K562 (cell line): ENCODE data around the gene ARAP1. TPM values are rescaled to one million over a fixed set of nuclear protein-coding genes. Genes with fewer than 3 reads are reported as not detected.

Experiments used
- CGGBP1 ChIP-seq: fragments of 250-450 bp; sonication (Bioruptor Pico); IDR thresholded peaks from 2 replicates; pipeline ENCODE4 v1.9.0; 2021; ENCODE audit warnings: mild to moderate bottlenecking
- COPS2 ChIP-seq: fragments of 450-650 bp; conservative IDR thresholded peaks from 2 replicates; pipeline ENCODE4 v1.6.1; 2016; ENCODE audit warnings: mild to moderate bottlenecking, moderate library complexity
- DNMT1 ChIP-seq: fragments of 450-650 bp; IDR thresholded peaks from 2 replicates; pipeline ENCODE4 v1.6.1; 2016; ENCODE audit warnings: antibody characterized with exemption, mild to moderate bottlenecking
- EGR1 ChIP-seq: fragments of 450-650 bp; conservative IDR thresholded peaks from 2 replicates; pipeline ENCODE4 v1.6.1; 2017; ENCODE audit warnings: mild to moderate bottlenecking
- ETS2 ChIP-seq: IDR thresholded peaks from 2 replicates; pipeline ENCODE4 v1.6.1; 2016; ENCODE audit warnings: borderline replicate concordance, missing genetic modification characterization, mild to moderate bottlenecking, moderate library complexity, missing compliant biosample characterization; ENCODE audit not compliant: poor library complexity, severe bottlenecking
- HNRNPUL1 ChIP-seq: fragments of 200-400 bp; formaldehyde crosslinking; IDR thresholded peaks from 2 replicates; pipeline ENCODE4 v1.6.1; 2017; ENCODE audit warnings: low read length
- ILF3 ChIP-seq: fragments of 450-650 bp; IDR thresholded peaks from 2 replicates; pipeline ENCODE4 v1.6.1; 2018; ENCODE audit warnings: antibody characterized with exemption, mild to moderate bottlenecking, moderate library complexity, borderline replicate concordance
- KDM1A ChIP-seq, 2 experiments: fragments of 450-650 bp; IDR thresholded peaks; 2 replicates each; pipeline ENCODE4 v1.6.1; 2016; ENCODE audit warnings: mild to moderate bottlenecking in 2 of 2
- MAFG ChIP-seq: fragments of 450-650 bp; conservative IDR thresholded peaks from 2 replicates; pipeline ENCODE4 v1.6.1; 2016; ENCODE audit warnings: missing genetic modification characterization, missing compliant biosample characterization
- MIER1 ChIP-seq: fragments of 450-650 bp; IDR thresholded peaks from 2 replicates; pipeline ENCODE4 v1.6.1; 2016; ENCODE audit warnings: antibody characterized with exemption, mild to moderate bottlenecking, low read depth
- MTA1 ChIP-seq: fragments of 450-650 bp; IDR thresholded peaks from 2 replicates; pipeline ENCODE4 v1.6.1; 2017; ENCODE audit warnings: borderline replicate concordance
- NCOA6 ChIP-seq: fragments of 450-650 bp; IDR thresholded peaks from 2 replicates; pipeline ENCODE4 v1.6.1; 2017; ENCODE audit warnings: mild to moderate bottlenecking
- NFXL1 ChIP-seq: fragments of 450-650 bp; formaldehyde crosslinking; IDR thresholded peaks from 2 replicates; pipeline ENCODE4 v1.4.0; 2021; ENCODE audit warnings: mild to moderate bottlenecking
- NR3C1 ChIP-seq: sonication (generic); formaldehyde crosslinking; IDR thresholded peaks from 2 replicates; pipeline ENCODE4 v1.8.1; 2022; ENCODE audit warnings: missing genetic modification reagents
- PCBP1 ChIP-seq: fragments of 200-400 bp; formaldehyde crosslinking; IDR thresholded peaks from 2 replicates; pipeline ENCODE4 v1.6.1; 2018; ENCODE audit warnings: mild to moderate bottlenecking, low read depth, low read length; ENCODE audit not compliant: poor library complexity, severe bottlenecking
- POLR2H ChIP-seq: IDR thresholded peaks from 2 replicates; pipeline ENCODE4 v1.6.1; 2016; ENCODE audit warnings: missing genetic modification characterization, low read depth, mild to moderate bottlenecking, control low read depth, missing compliant biosample characterization, moderate library complexity
- PTTG1 ChIP-seq: fragments of 450-650 bp; IDR thresholded peaks from 2 replicates; pipeline ENCODE4 v1.6.1; 2016; ENCODE audit warnings: low read depth, mild to moderate bottlenecking, missing genetic modification characterization, missing compliant biosample characterization
- SAFB2 ChIP-seq: fragments of 200-400 bp; formaldehyde crosslinking; IDR thresholded peaks from 2 replicates; pipeline ENCODE4 v1.6.1; 2018; ENCODE audit warnings: borderline replicate concordance, low read length, low read depth, moderate library complexity; ENCODE audit not compliant: severe bottlenecking
- ZNF197 ChIP-seq: fragments of 200-800 bp; sonication (Bioruptor generic); IDR thresholded peaks from 2 replicates; pipeline ENCODE4 v1.6.1; 2016; ENCODE audit warnings: low read depth, missing genetic modification characterization, missing compliant biosample characterization
- ZNF444 ChIP-seq: fragments of 250-450 bp; sonication (Bioruptor Pico); IDR thresholded peaks from 2 replicates; pipeline ENCODE4 v1.4.0; 2020; ENCODE audit warnings: mild to moderate bottlenecking, moderate library complexity
- ZNF584 ChIP-seq: fragments of 200-800 bp; sonication (Bioruptor generic); IDR thresholded peaks from 2 replicates; pipeline ENCODE4 v1.6.1; 2016; ENCODE audit warnings: low read depth, mild to moderate bottlenecking, missing genetic modification characterization, missing compliant biosample characterization
- ZNF77 ChIP-seq: fragments of 250-450 bp; sonication (Bioruptor Pico); IDR thresholded peaks from 2 replicates; pipeline ENCODE4 v1.5.0; 2020
- ZNF830 ChIP-seq: fragments of 250-450 bp; sonication (Bioruptor Pico); IDR thresholded peaks from 2 replicates; pipeline ENCODE4 v1.5.0; 2021; ENCODE audit warnings: mild to moderate bottlenecking
- polyA plus RNA-seq, 8 experiments: library from polyadenylated mRNA; depleted of rRNA in 4 of 8; stranded (reverse) in 5 of 8; unstranded in 3 of 8; fragments of >200 nt; fragmentation: Nextera tagmentation in 2 of 8; fragmentation: Illumina TruSeq in 1 of 8; extraction: Ambion mirVana in 2 of 8; extraction: Trizol in 1 of 8; gene quantifications; 2 replicates each; pipeline versions ENCODE4 v1.2.1 to v1.2.3, GENCODE V29; 2011 to 2014; ENCODE audit warnings: inconsistent platforms in 1 of 8, missing spikeins in 1 of 8
- total RNA-seq, 7 experiments: library from RNA; depleted of rRNA in 6 of 7; stranded (reverse); fragments of >200 nt in 6 of 7; fragmentation: Illumina TruSeq in 2 of 7; extraction: Trizol in 2 of 7; gene quantifications; 2 replicates each; pipeline versions ENCODE4 v1.2.1 to v1.2.3, GENCODE V29; 2011 to 2021; ENCODE audit warnings: low replicate concordance in 1 of 7
- TF ChIP-seq, protein P1 (sequence below): fragments of 250-450 bp; sonication (Bioruptor Pico); IDR thresholded peaks from 2 replicates; pipeline ENCODE4 v1.5.0; 2021; ENCODE audit warnings: mild to moderate bottlenecking, borderline replicate concordance
- TF ChIP-seq, protein P2 (sequence below), 2 experiments: fragments of 200-800 bp in 1 of 2; sonication (Bioruptor generic) in 1 of 2; sonication (generic) in 1 of 2; formaldehyde crosslinking in 1 of 2; IDR thresholded peaks in 1 of 2; conservative IDR thresholded peaks in 1 of 2; 2 replicates each; pipeline versions ENCODE4 v1.5.0 to v1.6.1; 2016 to 2020; ENCODE audit warnings: missing compliant biosample characterization in 1 of 2, missing genetic modification characterization in 1 of 2, missing genetic modification reagents in 1 of 2
- TF ChIP-seq, protein P3 (sequence below): sonication (generic); formaldehyde crosslinking; IDR thresholded peaks from 2 replicates; pipeline ENCODE4 v1.9.0; 2022; ENCODE audit warnings: mild to moderate bottlenecking, missing genetic modification reagents

ARAP1 gene
- total and polyA plus RNA-seq, 9 of the 15 experiments (the other 6 are each of a cell fraction or from before 2014, with no cell fraction given) = 0.23 to 67.0 (median 24.6) TPM

DNA sequence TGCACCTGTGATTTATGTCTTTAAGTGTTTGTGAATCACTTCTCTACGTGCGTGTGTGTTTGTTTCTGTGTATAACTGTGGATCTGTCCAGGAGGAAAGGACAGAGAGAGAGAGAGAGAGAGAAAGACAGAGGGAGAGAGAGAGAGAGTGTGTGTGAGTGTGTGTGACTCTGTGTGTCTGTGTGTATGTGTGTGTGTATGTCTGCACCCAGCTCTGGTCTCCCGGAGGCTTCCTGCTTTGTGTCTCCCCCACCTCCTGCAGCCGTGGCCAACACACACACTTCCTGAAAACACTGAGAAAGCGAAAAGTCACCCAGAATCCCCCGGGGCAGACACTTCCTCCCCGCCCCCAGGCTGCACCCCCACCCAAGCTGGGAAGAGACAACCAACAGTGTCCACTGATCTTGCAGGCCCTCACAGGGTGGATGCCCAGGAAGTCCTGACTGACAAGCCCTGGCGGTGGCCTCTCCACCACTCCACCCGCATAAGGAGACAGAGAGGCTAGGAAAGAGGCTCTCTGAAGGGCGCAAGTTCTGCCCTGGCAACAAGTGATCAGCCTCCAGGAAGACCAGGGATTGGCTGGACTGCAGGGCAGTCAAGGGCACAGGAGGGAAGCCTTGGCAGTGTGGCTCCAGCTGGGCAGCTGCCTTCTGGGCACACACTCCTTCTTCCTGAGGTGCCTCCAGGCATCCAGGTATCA is 30.0 kb downstream of the ARAP1 start (continued):
- TF ChIP-seq DNMT1 (no peak), ZNF77 (CRISPR knock-in tag) (no peak), NCOA6 (no peak), PTTG1 (tag) (no peak), SAFB2 (no peak), PCBP1 (no peak), MTA1 (no peak), NFXL1 (CRISPR knock-in tag) (no peak), ZNF830 (CRISPR knock-in tag) (no peak), EGR1 (peak; percentile 51), MIER1 (no peak), ZNF584 (CRISPR knock-in tag) (no peak), ZNF444 (no peak), MAFG (no peak), KDM1A (IDR thresholded peaks at IDR 0.05) (no peak), CGGBP1 (CRISPR knock-in tag) (no peak), ILF3 (no peak), ZNF197 (no peak), NR3C1 (CRISPR knock-in tag) (no peak), HNRNPUL1 (no peak), COPS2 (no peak), ETS2 (tag) (no peak), POLR2H (no peak)
- TF ChIP-seq, protein P1, sequence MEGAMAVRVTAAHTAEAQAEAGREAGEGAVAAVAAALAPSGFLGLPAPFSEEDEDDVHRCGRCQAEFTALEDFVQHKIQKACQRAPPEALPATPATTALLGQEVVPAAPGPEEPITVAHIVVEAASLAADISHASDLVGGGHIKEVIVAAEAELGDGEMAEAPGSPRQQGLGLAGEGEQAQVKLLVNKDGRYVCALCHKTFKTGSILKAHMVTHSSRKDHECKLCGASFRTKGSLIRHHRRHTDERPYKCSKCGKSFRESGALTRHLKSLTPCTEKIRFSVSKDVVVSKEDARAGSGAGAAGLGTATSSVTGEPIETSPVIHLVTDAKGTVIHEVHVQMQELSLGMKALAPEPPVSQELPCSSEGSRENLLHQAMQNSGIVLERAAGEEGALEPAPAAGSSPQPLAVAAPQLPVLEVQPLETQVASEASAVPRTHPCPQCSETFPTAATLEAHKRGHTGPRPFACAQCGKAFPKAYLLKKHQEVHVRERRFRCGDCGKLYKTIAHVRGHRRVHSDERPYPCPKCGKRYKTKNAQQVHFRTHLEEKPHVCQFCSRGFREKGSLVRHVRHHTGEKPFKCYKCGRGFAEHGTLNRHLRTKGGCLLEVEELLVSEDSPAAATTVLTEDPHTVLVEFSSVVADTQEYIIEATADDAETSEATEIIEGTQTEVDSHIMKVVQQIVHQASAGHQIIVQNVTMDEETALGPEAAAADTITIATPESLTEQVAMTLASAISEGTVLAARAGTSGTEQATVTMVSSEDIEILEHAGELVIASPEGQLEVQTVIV (CRISPR knock-in tag) = no peak
- TF ChIP-seq, protein P2, sequence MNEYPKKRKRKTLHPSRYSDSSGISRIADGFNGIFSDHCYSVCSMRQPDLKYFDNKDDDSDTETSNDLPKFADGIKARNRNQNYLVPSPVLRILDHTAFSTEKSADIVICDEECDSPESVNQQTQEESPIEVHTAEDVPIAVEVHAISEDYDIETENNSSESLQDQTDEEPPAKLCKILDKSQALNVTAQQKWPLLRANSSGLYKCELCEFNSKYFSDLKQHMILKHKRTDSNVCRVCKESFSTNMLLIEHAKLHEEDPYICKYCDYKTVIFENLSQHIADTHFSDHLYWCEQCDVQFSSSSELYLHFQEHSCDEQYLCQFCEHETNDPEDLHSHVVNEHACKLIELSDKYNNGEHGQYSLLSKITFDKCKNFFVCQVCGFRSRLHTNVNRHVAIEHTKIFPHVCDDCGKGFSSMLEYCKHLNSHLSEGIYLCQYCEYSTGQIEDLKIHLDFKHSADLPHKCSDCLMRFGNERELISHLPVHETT (CRISPR knock-in tag; conservative IDR thresholded peaks at IDR 0.05 in 1 of 2, IDR thresholded peaks at IDR 0.05 in 1 of 2) = no peak
- TF ChIP-seq, protein P3, sequence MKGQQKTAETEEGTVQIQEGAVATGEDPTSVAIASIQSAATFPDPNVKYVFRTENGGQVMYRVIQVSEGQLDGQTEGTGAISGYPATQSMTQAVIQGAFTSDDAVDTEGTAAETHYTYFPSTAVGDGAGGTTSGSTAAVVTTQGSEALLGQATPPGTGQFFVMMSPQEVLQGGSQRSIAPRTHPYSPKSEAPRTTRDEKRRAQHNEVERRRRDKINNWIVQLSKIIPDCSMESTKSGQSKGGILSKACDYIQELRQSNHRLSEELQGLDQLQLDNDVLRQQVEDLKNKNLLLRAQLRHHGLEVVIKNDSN (CRISPR knock-in tag) = no peak
